ENCODE measurements around the gene RTKN.

DNA sequence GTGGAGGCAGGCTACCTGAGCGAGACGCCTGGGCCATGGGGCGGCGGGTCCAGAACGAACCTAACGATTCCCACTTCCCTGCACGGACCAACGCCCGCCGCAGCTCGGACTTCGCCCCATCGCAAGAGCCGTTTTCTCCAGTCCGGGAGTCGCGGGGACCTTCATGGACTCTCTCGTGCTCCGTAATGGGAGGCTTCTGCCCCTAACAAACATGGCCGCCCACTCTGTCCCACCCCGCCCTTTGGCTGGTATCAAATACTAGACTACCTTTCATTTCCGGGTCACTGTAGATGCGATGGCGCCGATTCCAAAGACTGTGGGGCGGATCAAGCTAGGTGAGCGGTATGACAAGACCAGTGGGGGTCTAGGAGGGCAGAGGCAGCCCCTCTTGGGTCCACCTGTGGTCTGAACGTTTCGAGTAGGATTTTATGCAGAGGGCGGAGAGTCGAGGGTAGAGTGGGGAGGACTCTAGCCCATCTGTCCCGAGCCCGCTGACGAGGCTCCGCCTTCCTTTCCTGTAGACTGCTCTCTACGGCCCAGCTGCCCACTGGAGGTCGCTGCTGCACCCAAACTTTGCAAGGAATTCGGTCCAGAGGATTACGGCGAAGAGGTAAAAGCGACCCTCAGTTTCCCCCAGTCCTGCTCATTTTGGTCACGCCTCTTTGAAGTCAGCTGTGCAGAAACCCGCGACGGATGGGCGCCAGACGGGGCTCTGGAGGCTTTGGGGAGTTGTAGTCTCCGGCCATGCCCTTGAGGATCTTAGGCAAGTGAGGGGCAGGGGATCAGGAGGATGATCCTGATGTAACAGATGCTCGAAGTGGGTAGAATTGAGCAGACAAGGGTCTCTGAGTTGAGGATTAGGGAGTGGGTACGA, 41.3 kb upstream of the RTKN start, which contains the start of the genes CCDC142 and TTC31:
- no peak for TF ChIP-seq EZH2 (IDR thresholded peaks at IDR 0.05; ENCODE audit: borderline replicate concordance, insufficient read depth, low read length, poor library complexity, severe bottlenecking)
- TF ChIP-seq, protein P1, sequence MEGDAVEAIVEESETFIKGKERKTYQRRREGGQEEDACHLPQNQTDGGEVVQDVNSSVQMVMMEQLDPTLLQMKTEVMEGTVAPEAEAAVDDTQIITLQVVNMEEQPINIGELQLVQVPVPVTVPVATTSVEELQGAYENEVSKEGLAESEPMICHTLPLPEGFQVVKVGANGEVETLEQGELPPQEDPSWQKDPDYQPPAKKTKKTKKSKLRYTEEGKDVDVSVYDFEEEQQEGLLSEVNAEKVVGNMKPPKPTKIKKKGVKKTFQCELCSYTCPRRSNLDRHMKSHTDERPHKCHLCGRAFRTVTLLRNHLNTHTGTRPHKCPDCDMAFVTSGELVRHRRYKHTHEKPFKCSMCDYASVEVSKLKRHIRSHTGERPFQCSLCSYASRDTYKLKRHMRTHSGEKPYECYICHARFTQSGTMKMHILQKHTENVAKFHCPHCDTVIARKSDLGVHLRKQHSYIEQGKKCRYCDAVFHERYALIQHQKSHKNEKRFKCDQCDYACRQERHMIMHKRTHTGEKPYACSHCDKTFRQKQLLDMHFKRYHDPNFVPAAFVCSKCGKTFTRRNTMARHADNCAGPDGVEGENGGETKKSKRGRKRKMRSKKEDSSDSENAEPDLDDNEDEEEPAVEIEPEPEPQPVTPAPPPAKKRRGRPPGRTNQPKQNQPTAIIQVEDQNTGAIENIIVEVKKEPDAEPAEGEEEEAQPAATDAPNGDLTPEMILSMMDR (IDR thresholded peaks at IDR 0.05; ENCODE audit: poor library complexity, severe bottlenecking) = peak; percentile 99
- peak; percentile 92 for TF ChIP-seq POLR2AphosphoS5 (IDR thresholded peaks at IDR 0.05)
